Epidermal melanocyte (primary cell): ENCODE measurements around the gene RAB6D.
"Not testable (repeated sequence)": the region's sequence is repeated elsewhere in the genome, so short reads cannot be mapped to it uniquely, and the experiment has no call there.

Experiments used
- DNase-seq: peaks from one replicate; pipeline ENCODE4 v3.0.0; 2011; ENCODE audit warnings: low spot score; ENCODE audit not compliant: insufficient read length

The RAB6D gene

DNA sequence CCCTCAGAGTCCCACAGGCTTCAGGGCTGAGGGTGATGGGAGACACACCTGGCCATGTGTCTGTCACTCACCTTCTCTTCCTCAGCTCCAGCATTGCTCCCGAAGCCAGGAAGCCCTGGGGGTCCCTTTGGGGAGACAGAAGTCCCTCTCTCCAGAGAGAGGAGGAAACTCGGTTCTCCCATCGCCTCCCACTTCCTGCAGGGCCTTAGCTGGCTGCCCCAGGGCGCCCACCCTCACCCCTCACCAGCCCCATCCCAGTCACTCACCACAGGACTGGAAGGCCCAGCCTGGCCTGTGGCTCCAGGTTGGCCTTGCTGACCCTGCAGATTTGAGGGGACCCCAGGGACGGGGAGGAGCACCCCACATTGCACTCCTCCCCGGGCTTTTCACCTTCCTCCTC is 2.7 kb upstream of the RAB6D start:
- DNase-seq = no peak

DNA sequence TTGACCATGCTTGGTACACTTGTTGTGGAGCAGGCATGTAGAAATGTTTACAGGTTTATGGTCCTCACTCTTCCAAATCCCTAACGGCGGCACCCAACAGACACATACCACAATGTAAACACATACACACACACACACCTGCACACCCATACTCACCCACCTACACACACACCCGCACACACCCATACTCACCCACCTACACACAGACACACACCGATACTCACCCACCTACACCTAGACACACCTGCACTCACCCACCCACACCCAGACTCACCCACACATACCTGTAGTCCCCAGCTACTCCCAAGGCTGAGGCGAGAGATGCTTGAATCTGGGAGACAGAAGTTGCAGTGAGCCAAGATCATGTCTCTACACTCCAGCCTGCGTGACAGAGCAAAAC is 1.5 kb upstream of the RAB6D start:
- no peak for DNase-seq

DNA sequence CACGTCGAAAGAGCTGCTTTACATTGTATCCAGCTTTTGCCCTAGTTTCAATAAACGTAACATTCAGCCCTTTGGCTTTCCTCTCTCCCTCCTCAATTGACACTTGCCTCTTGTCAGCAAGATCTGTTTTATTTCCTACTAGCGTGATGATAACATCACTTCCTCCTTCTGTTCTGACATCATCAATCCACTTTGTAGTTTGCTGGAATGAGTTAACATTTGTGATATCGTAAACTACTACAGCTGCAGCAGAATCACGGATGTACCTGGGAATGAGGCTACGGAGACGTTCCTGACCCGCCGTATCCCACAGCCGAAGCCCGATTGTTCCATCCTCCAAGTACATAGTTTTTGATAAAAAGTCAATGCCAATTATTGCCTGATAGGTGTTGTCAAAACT is 755 bp downstream of the RAB6D start:
- DNase-seq = not testable (repeated sequence)

DNA sequence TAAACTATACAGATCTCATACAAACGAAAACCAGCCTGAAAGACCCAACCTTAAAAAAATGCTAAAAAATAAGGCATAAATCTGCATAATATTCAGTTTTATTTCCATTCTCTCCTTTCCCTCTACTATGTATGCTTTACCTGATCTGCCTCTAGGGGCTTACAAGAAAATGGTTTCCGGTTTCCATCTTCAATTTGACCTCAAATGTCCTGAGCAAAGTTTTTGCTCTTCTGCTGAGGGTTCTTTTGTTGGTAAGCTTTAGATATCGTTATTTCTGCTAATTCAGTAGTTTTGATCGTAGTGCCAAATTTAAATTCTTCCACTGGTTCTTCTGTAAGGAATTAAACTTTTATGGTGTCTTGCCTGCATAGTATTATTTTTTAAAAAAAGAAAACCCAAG is 2.2 kb downstream of the RAB6D start:
- DNase-seq = not testable (repeated sequence)

DNA sequence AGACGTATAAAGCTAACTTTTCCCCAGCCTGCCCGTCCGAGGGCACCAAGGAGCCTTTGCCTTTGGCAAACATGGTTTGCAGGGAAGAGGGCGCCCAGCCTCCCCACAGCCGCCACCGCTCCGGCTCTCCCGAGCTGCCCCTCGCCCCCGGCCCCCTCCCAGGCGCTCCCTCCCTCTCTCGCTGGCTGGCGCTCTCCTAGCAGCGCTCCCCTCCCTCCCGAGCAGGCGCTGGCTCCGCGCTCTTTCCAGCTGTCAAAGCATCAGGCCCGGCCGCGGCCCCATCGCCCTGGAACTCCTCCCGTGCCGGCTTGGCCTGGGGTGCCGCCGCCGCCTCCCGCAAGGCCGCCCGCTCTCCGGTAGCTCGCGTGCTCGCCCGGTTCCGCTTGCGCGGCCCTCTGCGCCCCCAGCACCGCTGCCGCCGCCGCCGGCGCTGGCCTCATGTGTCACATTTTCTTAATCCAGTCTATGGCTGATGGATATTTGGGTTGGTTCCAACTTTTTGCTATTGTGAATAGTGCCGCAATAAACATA is 10.7 kb downstream of the RAB6D start:
- DNase-seq = not testable (repeated sequence)

DNA sequence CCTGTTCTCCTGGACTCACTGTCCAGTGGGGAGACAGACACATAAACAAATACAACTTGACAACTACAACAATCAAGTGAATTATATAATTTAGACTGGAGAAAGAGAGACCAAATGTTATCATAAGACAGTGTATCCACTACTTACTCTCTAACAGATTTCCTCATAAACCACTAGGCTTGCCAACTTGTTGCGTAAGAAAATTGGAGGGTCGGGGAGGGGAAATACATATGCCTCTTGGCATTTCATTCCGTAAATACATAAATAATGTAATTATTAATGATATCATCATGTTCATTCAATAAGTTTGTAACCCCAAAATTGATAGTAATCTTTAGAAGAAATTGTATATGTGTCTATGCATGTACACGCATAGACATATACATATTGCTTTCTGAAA is 14.9 kb downstream of the RAB6D start:
- no peak for DNase-seq

DNA sequence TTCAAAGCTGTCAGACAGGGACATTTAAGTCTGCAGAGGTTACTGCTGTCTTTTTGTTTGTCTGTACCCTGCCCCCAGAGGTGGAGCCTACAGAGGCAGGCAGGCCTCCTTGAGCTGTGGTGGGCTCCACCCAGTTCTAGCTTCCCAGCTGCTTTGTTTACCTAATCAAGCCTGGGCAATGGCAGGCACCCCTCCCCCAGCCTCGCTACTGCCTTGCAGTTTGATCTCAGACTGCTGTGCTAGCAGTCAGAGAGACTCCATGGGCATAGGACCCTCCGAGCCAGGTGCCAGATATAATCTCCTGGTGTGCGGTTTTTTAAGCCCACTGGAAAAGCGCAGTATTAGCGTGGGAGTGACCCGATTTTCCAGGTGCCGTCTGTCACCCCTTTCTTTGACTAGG is 16.9 kb downstream of the RAB6D start:
- DNase-seq = not testable (repeated sequence)

DNA sequence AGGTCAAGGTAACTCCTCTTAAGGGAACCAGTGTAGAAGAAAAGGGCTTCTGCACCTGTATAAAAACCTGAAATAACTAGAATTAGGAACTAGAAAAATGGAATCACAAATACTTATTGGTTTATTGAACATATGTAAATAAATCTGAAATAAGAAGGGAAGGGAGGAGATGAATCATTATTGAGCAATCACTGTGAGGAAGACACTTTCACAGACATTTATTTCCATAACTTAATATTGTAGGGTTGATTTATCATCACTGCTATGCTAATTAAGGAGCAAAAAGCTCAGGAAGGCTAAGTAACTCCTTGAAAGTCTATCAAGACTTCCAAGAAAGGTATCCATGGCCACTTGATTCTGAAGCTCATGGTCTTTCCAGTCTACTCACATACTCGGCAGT is 24.7 kb downstream of the RAB6D start:
- not testable (repeated sequence) for DNase-seq

DNA sequence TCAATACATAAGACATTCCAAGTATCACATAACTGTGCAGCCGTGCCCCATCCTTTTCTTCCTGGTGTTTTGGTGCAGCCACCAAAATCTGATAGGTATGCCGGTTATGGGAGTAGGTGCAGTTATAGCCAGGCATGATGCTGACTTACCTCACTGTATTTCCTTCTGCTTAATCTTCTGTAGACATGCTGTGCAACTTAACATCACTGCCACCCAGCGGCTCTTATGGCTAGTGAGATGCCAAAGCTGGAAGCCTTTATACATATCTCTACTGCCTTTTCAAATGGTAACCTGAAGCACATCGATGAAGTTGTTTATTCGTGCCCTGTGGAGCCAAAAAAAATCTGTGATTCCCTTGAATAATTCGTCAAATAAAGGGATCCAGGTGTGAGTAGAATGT is 28.6 kb downstream of the RAB6D start:
- DNase-seq = not testable (repeated sequence)

DNA sequence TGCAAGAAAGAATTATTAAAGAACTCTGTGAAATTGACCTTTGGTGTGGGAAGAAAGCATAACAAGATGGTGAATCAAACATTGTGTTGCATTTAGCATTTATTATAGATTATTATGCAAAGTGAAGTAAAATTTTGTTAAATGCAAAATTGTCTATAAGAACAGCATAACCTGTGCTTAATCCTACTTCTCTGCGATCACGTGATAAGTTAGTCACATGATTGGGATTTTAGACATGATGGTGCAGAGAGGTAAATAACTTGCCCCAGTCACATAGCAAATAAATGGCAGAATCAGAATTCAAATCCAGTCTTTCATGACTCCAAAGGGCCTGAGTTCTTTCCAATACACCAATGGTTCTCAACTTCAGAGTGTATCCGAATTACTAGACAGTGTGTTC is 31.3 kb downstream of the RAB6D start:
- DNase-seq = not testable (repeated sequence)

DNA sequence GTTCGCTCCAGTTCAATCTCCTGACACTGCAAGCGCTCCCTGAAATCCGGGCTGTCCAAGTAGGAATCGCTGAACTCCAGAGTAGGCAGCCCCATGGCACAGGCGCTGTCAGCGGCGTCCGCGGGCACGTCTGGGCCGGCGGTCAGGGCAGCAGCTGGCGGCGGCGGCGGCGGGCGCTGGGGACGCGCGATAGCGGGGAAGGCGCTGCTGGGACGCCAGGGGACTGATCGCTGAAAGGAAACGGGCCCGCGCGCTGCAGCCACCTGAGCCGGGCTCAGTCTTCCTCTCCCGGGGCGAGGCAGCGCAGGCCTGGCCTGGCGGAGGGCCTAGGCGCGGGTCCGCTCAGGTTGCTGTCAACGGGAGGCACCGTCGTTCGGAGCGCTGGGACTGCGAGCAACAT is 33.0 kb downstream of the RAB6D start:
- not testable (repeated sequence) for DNase-seq

DNA sequence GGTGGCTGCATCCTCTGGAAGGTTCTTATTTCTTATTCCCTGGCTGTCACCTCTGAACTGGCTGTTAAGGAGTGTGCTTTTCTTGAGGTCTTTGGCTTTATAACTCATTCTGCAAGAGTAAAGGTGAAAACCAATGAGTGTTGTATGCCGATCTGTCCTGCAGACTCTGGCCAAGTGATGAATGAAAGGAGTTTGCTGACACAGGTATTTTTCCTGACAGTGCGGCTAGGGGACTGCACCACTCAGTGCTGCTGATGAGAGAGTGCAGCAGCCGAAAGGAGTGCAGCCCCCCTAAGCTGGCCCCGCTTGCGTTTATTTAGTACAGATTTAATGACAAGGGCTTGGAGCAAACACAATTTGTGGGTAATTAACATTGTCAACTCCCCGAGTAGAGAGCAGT is 41.8 kb downstream of the RAB6D start:
- no peak for DNase-seq

DNA sequence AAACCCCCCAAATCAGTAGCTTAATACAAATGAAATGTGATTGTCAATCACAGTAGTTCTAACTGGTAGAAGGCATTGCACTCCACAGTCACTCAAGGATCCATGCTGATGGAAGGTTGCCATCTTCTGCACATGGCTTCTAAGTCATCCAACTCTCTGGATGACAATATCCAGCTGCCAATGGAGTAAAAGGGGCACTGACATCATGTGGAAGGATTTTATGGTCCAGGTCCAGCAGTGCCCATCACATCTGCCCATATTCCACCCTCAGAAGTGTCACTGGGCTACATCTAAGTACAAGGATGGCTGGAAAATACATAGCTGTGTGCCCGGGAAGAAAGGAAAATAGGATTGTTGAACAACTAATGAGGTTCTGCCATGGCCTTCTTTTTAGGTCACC is 42.6 kb downstream of the RAB6D start:
- DNase-seq = not testable (repeated sequence)

DNA sequence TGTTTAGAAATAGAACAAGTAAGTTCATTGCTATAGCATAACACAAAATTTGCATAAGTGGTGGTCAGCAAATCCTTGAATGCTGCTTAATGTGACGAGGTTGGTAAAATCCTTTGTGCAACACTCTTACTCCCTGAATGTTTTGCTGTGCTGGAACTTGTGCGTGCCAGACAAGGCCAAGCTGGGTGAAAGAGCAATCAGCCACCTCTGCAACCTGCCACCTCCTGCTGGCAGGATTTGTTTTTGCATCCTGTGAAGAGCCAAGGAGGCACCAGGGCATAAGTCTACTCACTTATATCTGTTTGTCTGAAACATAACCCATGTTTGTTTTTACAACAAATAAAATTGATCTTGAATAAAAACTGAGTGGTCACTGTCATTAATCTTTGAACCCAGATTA is 53.0 kb downstream of the RAB6D start:
- not testable (repeated sequence) for DNase-seq
